DOHH2 (cell line): ENCODE measurements around the gene COA7.

Experiments used
- CTCF ChIP-seq: fragments of 200-600 bp; sonication (generic); IDR thresholded peaks from one replicate; pipeline ENCODE4 v1.5.1; 2014; ENCODE audit warnings: antibody characterized with exemption, mild to moderate bottlenecking, low read depth, low read length; ENCODE audit not compliant: poor library complexity, severe bottlenecking
- EZH2phosphoT487 ChIP-seq: fragments of 200-600 bp; sonication (generic); IDR thresholded peaks from 2 replicates; pipeline ENCODE4 v1.6.1; 2017; ENCODE audit warnings: borderline replicate concordance, mild to moderate bottlenecking, antibody characterized with exemption, low read length, moderate library complexity, mixed read lengths

DNA sequence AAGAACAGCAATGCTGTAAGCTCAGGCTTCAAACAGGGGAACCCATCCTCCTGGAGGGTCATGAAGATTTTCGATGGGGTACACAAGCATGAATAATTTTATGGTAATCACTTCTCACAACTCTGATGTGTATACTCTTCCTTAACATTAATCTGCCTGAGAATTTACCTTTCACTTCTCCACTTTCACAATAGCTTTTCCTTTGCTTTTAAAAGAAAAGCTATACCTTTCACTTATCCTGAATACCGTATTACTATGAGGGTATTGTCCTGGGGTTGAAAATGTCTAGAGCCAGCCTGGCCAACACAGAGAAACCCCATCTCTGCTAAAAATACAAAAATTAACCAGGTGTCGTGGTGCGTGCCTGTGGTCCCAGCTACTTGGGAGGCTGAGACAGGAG, 15.4 kb upstream of the COA7 start:
- no peak for TF ChIP-seq CTCF
- no peak for TF ChIP-seq EZH2phosphoT487
